H9 (cell line): ENCODE results near the gene LYRM9. TPM values are rescaled to one million over a fixed set of nuclear protein-coding genes. Genes with fewer than 3 reads are reported as not detected.

Experiments used
- DNase-seq: peaks from one replicate; pipeline ENCODE4 v3.0.0-alpha.2; 2017
- H2AFZ ChIP-seq: one replicate; pipeline ENCODE4 v1.6.1; 2013; ENCODE audit warnings: mild to moderate bottlenecking, low read length, control low read depth, moderate library complexity
- H2AK5ac ChIP-seq: 2 replicates; pipeline ENCODE4 v1.6.1; 2013; ENCODE audit warnings: low read length, control low read depth, mixed read lengths; ENCODE audit not compliant: insufficient read length
- H2BK120ac ChIP-seq: one replicate; pipeline ENCODE4 v1.6.1; 2013; ENCODE audit warnings: low read depth, mild to moderate bottlenecking, low read length, control low read depth, inconsistent platforms; ENCODE audit not compliant: poor library complexity, severe bottlenecking
- H2BK12ac ChIP-seq: 2 replicates; pipeline ENCODE4 v1.6.1; 2013; ENCODE audit warnings: low read length, control low read depth, mixed read lengths, low read depth; ENCODE audit not compliant: insufficient read length
- H2BK15ac ChIP-seq: 2 replicates; pipeline ENCODE4 v1.6.1; 2013; ENCODE audit warnings: low read depth, low read length, control low read depth
- H2BK20ac ChIP-seq: one replicate; pipeline ENCODE4 v1.6.1; 2013; ENCODE audit warnings: low read depth, mild to moderate bottlenecking, low read length, control low read depth, inconsistent platforms; ENCODE audit not compliant: poor library complexity, severe bottlenecking
- H2BK5ac ChIP-seq: 2 replicates; pipeline ENCODE4 v1.6.1; 2013; ENCODE audit warnings: low read length, control low read depth, mixed read lengths; ENCODE audit not compliant: insufficient read length
- H3K14ac ChIP-seq: 2 replicates; pipeline ENCODE4 v1.6.1; 2013; ENCODE audit warnings: low read length, control low read depth; ENCODE audit not compliant: insufficient read depth
- H3K18ac ChIP-seq: 2 replicates; pipeline ENCODE4 v1.6.1; 2013; ENCODE audit warnings: low read depth, mild to moderate bottlenecking, mixed read lengths, low read length, control low read depth; ENCODE audit not compliant: insufficient read length
- H3K23ac ChIP-seq: 2 replicates; pipeline ENCODE4 v1.6.1; 2013; ENCODE audit warnings: low read length, control low read depth, mixed read lengths, low read depth; ENCODE audit not compliant: insufficient read length
- H3K23me2 ChIP-seq: 2 replicates; pipeline ENCODE4 v1.6.1; 2013; ENCODE audit warnings: low read depth, mild to moderate bottlenecking, mixed read lengths, low read length, control low read depth; ENCODE audit not compliant: insufficient read length, poor library complexity, severe bottlenecking
- H3K27ac ChIP-seq: 2 replicates; pipeline ENCODE4 v1.5.1; 2013; ENCODE audit warnings: low read length, control low read depth, mixed read lengths, low read depth; ENCODE audit not compliant: insufficient read length
- H3K27me3 ChIP-seq: 2 replicates; pipeline ENCODE4 v1.6.1; 2013; ENCODE audit warnings: low read length, control low read depth, inconsistent platforms; ENCODE audit not compliant: insufficient read depth
- H3K4ac ChIP-seq: 2 replicates; pipeline ENCODE4 v1.6.1; 2013; ENCODE audit warnings: low read depth, mild to moderate bottlenecking, control low read depth, inconsistent platforms, low read length, moderate library complexity
- H3K4me1 ChIP-seq: 2 replicates; pipeline ENCODE4 v1.6.1; 2013; ENCODE audit warnings: low read length, control low read depth, inconsistent platforms; ENCODE audit not compliant: insufficient read depth
- H3K4me2 ChIP-seq: 2 replicates; pipeline ENCODE4 v1.6.1; 2013; ENCODE audit warnings: low read length, control low read depth, mixed read lengths; ENCODE audit not compliant: insufficient read length, insufficient read depth
- H3K56ac ChIP-seq: 2 replicates; pipeline ENCODE4 v1.6.1; 2013; ENCODE audit warnings: low read depth, mild to moderate bottlenecking, mixed read lengths, low read length, control low read depth; ENCODE audit not compliant: insufficient read length
- H3K79me1 ChIP-seq: 2 replicates; pipeline ENCODE4 v1.6.1; 2013; ENCODE audit warnings: low read depth, mild to moderate bottlenecking, moderate library complexity, low read length, control low read depth, inconsistent platforms; ENCODE audit not compliant: insufficient read depth, poor library complexity, severe bottlenecking
- H3K79me2 ChIP-seq: 2 replicates; pipeline ENCODE4 v1.6.1; 2013; ENCODE audit warnings: low read length, control low read depth, inconsistent platforms; ENCODE audit not compliant: insufficient read depth
- H3K9ac ChIP-seq: 2 replicates; pipeline ENCODE4 v1.6.1; 2013; ENCODE audit warnings: low read length, control low read depth, mixed read lengths; ENCODE audit not compliant: insufficient read length; ENCODE audit errors: extremely low read depth
- H3K9me3 ChIP-seq: one replicate; pipeline ENCODE4 v1.6.1; 2013; ENCODE audit warnings: low read depth, low read length, inconsistent platforms; ENCODE audit not compliant: control insufficient read depth
- H3T11ph ChIP-seq: one replicate; pipeline ENCODE4 v1.6.1; 2013; ENCODE audit warnings: mild to moderate bottlenecking, low read length, control low read depth, inconsistent platforms
- H4K20me1 ChIP-seq: one replicate; pipeline ENCODE4 v1.6.1; 2013; ENCODE audit not compliant: control insufficient read depth, insufficient read length, insufficient read depth
- H4K5ac ChIP-seq: 2 replicates; pipeline ENCODE4 v1.6.1; 2013; ENCODE audit warnings: low read depth, mild to moderate bottlenecking, mixed read lengths, low read length, control low read depth; ENCODE audit not compliant: insufficient read length
- H4K8ac ChIP-seq: replicated peaks from 2 replicates; pipeline ENCODE4 v1.6.1; 2013; ENCODE audit warnings: low read length, control low read depth, mixed read lengths, low read depth; ENCODE audit not compliant: insufficient read length
- H4K91ac ChIP-seq: 2 replicates; pipeline ENCODE4 v1.6.1; 2013; ENCODE audit warnings: low read depth, mild to moderate bottlenecking, moderate library complexity, mixed read lengths, low read length, control low read depth; ENCODE audit not compliant: insufficient read length
- H3K27ac Mint-ChIP-seq, 3 experiments: 2 replicates in 2 of 3; 3 replicates in 1 of 3; pipeline ENCODE4 v1.8.0; 2020 to 2021; ENCODE audit warnings: mixed read lengths in 3 of 3, mild to moderate bottlenecking in 1 of 3, moderate library complexity in 1 of 3
- H3K27me3 Mint-ChIP-seq: 2 replicates; pipeline ENCODE4 v1.8.0; 2021; ENCODE audit warnings: low read depth, mild to moderate bottlenecking, moderate library complexity, mixed read lengths
- H3K36me3 Mint-ChIP-seq, 3 experiments: 2 replicates in 2 of 3; 3 replicates in 1 of 3; pipeline ENCODE4 v1.8.0; 2020 to 2021; ENCODE audit warnings: low read depth in 3 of 3, mixed read lengths in 3 of 3; ENCODE audit not compliant: insufficient read depth in 1 of 3
- H3K4me1 Mint-ChIP-seq, 2 experiments: 2 replicates each; pipeline ENCODE4 v1.8.0; 2020; ENCODE audit warnings: mixed read lengths in 2 of 2
- H3K4me3 Mint-ChIP-seq, 2 experiments: 2 replicates in 1 of 2; 3 replicates in 1 of 2; pipeline ENCODE4 v1.8.0; 2020 to 2021; ENCODE audit warnings: mild to moderate bottlenecking in 2 of 2, mixed read lengths in 2 of 2, moderate library complexity in 1 of 2
- H3K9me3 Mint-ChIP-seq, 2 experiments: 2 replicates in 1 of 2; 3 replicates in 1 of 2; pipeline ENCODE4 v1.8.0; 2020; ENCODE audit warnings: mild to moderate bottlenecking in 2 of 2, mixed read lengths in 2 of 2, moderate library complexity in 1 of 2
- CTCF ChIP-seq: fragments of 200-600 bp; sonication (generic); conservative IDR thresholded peaks from 3 replicates; pipeline ENCODE4 v1.8.0; 2021; ENCODE audit warnings: antibody characterized with exemption, mild to moderate bottlenecking
- WGBS: extraction: QIAGEN DNeasy Blood & Tissue Kit; methylation state at CpG from one replicate; pipeline ENCODE4 v1.1.7; 2013; ENCODE audit warnings: missing lambda C conversion rate, low lambda C conversion rate, mixed read lengths; ENCODE audit not compliant: insufficient read length; ENCODE audit errors: extremely low coverage; 5-methylcytosine and 5-hydroxymethylcytosine counted together
- total RNA-seq: library from RNA; stranded (reverse); gene quantifications from 2 replicates; pipeline ENCODE4 v1.2.1, GENCODE V29; 2021

LYRM9 gene
- total RNA-seq, 1 experiment from 2014 or later, result 2.2 TPM

- no peak overlapping the region for H3K9ac ChIP-seq
- no peaks in the 10 kb centered on the region for H4K20me1 ChIP-seq
- no peaks in the 10 kb centered on the region for H3K79me1 ChIP-seq
- no peak overlapping the region for H4K91ac ChIP-seq
- H3T11ph ChIP-seq, result no peak overlapping the region
- H2BK20ac ChIP-seq, result no peak overlapping the region
- no peak overlapping the region for H3K23ac ChIP-seq
- no peaks in the 10 kb centered on the region for H3K79me2 ChIP-seq
- H3K27me3 ChIP-seq, result peaks cover 33% of the 10 kb centered on the region
- H2BK12ac ChIP-seq, result no peak overlapping the region
- H2BK15ac ChIP-seq, result no peak overlapping the region
- no peak overlapping the region for H4K8ac ChIP-seq
- Mint-ChIP-seq H3K27ac (no peak overlapping the region), H3K36me3 (no peaks in the 10 kb centered on the region; a peak in 1 of 7 replicates), H3K9me3 (no peaks in the 10 kb centered on the region; a peak in 2 of 5 replicates), H3K4me1 (peaks cover 8% of the 10 kb centered on the region in 2 experiments), H3K27me3 (peaks cover 54% of the 10 kb centered on the region), H3K4me3 (no peak overlapping the region)
- no peaks in the 10 kb centered on the region for H3K23me2 ChIP-seq
- H3K4me1 ChIP-seq, result peaks cover 7% of the 10 kb centered on the region; the same call in 1 of the 2 replicates
- WGBS, result no CpG with 5 or more reads among the region's 7 CpGs
- no peaks in the 10 kb centered on the region for H3K9me3 ChIP-seq
- no peak overlapping the region for H2BK5ac ChIP-seq
- H3K4me2 ChIP-seq, result no peak overlapping the region
- H3K56ac ChIP-seq, result no peak overlapping the region
- no peak overlapping the region for H3K14ac ChIP-seq
- H2AFZ ChIP-seq, result no peak overlapping the region
- TF ChIP-seq CTCF, result no peak
- no peak overlapping the region for H3K18ac ChIP-seq
- no peak for DNase-seq
- H2AK5ac ChIP-seq, result no peak overlapping the region
- H2BK120ac ChIP-seq, result no peak overlapping the region
- H3K27ac ChIP-seq, result no peak overlapping the region
- no peak overlapping the region for H3K4ac ChIP-seq
- H4K5ac ChIP-seq, result no peak overlapping the region
These were observed 25.9 kb upstream of the LYRM9 start for GRCh38 chr17:27919079-27919478.
